HepG2 (cell line): ENCODE measurements around the gene MTCH2.

ENCODE experiments used
- ARNT ChIP-seq: fragments of 450-650 bp; IDR thresholded peaks from 2 replicates; pipeline ENCODE4 v1.6.1; 2017
- HNRNPLL ChIP-seq: fragments of 200-400 bp; formaldehyde crosslinking; IDR thresholded peaks from 2 replicates; pipeline ENCODE4 v1.6.1; 2017; ENCODE audit warnings: mild to moderate bottlenecking, low read depth, low read length; ENCODE audit not compliant: poor library complexity, severe bottlenecking
- MAZ ChIP-seq, 2 experiments: sonication (generic) in 1 of 2; formaldehyde crosslinking in 1 of 2; IDR thresholded peaks; 2 replicates each; pipeline versions ENCODE4 v1.5.0 to v1.6.1; 2012 to 2020; ENCODE audit warnings: low read depth in 2 of 2, mild to moderate bottlenecking in 2 of 2, borderline replicate concordance in 1 of 2, improper control_type of control experiment in 1 of 2, low read length in 1 of 2, missing genetic modification reagents in 1 of 2, moderate library complexity in 1 of 2
- ZFP90 ChIP-seq: sonication (generic); formaldehyde crosslinking; IDR thresholded peaks from 2 replicates; pipeline ENCODE4 v1.8.0; 2022; ENCODE audit warnings: missing genetic modification reagents, mild to moderate bottlenecking, inconsistent platforms, borderline replicate concordance
- ZNF253 ChIP-seq: sonication (generic); formaldehyde crosslinking; IDR thresholded peaks from 2 replicates; pipeline ENCODE4 v1.8.0; 2022; ENCODE audit warnings: mild to moderate bottlenecking, missing genetic modification reagents, borderline replicate concordance
- TF ChIP-seq, protein P1 (sequence below), 2 experiments: IDR thresholded peaks; 2 replicates each; pipeline ENCODE4 v1.6.1; 2011 to 2012; ENCODE audit warnings: low read length in 2 of 2, borderline replicate concordance in 1 of 2, low read depth in 1 of 2, mild to moderate bottlenecking in 1 of 2, moderate library complexity in 1 of 2
- TF ChIP-seq, protein P2 (sequence below): sonication (generic); formaldehyde crosslinking; IDR thresholded peaks from 2 replicates; pipeline ENCODE4 v1.4.0; 2020; ENCODE audit warnings: missing genetic modification reagents

DNA sequence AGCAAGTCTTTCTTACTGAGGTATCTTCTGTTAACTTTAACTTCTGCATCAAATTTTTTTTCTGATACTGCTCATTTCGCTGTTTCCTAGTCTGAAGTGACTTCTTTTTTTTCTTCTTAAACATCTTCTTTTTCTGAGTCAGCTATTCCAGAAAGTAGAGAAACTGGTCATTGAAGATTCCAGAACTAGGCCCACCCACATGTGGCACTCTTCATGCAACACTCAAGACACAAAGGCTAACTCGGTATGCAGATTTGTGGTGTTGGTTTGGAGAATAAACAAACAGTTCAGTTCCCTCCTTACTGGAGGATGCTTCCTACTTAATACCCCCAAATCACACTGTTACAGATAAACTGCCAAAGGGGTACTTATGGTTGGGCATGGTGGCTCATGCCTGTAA is 25.2 kb upstream of the MTCH2 start:
- TF ChIP-seq, protein P1, sequence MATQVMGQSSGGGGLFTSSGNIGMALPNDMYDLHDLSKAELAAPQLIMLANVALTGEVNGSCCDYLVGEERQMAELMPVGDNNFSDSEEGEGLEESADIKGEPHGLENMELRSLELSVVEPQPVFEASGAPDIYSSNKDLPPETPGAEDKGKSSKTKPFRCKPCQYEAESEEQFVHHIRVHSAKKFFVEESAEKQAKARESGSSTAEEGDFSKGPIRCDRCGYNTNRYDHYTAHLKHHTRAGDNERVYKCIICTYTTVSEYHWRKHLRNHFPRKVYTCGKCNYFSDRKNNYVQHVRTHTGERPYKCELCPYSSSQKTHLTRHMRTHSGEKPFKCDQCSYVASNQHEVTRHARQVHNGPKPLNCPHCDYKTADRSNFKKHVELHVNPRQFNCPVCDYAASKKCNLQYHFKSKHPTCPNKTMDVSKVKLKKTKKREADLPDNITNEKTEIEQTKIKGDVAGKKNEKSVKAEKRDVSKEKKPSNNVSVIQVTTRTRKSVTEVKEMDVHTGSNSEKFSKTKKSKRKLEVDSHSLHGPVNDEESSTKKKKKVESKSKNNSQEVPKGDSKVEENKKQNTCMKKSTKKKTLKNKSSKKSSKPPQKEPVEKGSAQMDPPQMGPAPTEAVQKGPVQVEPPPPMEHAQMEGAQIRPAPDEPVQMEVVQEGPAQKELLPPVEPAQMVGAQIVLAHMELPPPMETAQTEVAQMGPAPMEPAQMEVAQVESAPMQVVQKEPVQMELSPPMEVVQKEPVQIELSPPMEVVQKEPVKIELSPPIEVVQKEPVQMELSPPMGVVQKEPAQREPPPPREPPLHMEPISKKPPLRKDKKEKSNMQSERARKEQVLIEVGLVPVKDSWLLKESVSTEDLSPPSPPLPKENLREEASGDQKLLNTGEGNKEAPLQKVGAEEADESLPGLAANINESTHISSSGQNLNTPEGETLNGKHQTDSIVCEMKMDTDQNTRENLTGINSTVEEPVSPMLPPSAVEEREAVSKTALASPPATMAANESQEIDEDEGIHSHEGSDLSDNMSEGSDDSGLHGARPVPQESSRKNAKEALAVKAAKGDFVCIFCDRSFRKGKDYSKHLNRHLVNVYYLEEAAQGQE (IDR thresholded peaks at IDR 0.05; ENCODE audit: borderline replicate concordance in 1 of 2, low read depth in 1 of 2, low read length in 2 of 2), result no peak
- no peak for TF ChIP-seq ZFP90 (CRISPR knock-in tag)
- TF ChIP-seq ARNT, result no peak
- no peak for TF ChIP-seq ZNF253 (CRISPR knock-in tag)
- TF ChIP-seq, protein P2, sequence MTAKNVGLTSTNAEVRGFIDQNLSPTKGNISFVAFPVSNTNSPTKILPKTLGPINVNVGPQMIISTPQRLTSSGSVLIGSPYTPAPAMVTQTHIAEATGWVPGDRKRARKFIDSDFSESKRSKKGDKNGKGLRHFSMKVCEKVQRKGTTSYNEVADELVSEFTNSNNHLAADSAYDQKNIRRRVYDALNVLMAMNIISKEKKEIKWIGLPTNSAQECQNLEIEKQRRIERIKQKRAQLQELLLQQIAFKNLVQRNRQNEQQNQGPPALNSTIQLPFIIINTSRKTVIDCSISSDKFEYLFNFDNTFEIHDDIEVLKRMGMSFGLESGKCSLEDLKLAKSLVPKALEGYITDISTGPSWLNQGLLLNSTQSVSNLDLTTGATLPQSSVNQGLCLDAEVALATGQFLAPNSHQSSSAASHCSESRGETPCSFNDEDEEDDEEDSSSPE (CRISPR knock-in tag), result no peak
- no peak for TF ChIP-seq HNRNPLL
- TF ChIP-seq MAZ (IDR thresholded peaks at IDR 0.05; ENCODE audit: borderline replicate concordance, low read depth, low read length), result no peak
- TF ChIP-seq MAZ (CRISPR knock-in tag; IDR thresholded peaks at IDR 0.05; ENCODE audit: low read depth), result no peak
